Measurements from ENCODE around the gene LTBP1. TPM values are rescaled to one million over a fixed set of nuclear protein-coding genes. Genes with fewer than 3 reads are reported as not detected.

The LTBP1 gene
- total and polyA plus RNA-seq, 2 of the 13 experiments (the other 11 are each of a cell fraction or from before 2014, with no cell fraction given): 0.12 to 0.22 TPM

GRCh38 chr2:33380001-33380609 is 433.4 kb downstream of the LTBP1 start:
- Histone ChIP-seq H2AFZ (ENCODE audit: low read length) (no peak overlapping the region), H3K27ac (ENCODE audit: extremely low read length, insufficient read depth, low read length) (no peak overlapping the region), H3K9ac (ENCODE audit: insufficient read depth, low read depth, low read length) (no peak overlapping the region), H3K9me3 (ENCODE audit: low read length) (no peaks in the 10 kb centered on the region), H4K20me1 (ENCODE audit: insufficient read depth, low read length) (no peaks in the 10 kb centered on the region), H3K27me3 (ENCODE audit: control insufficient read depth in 1 of 2, insufficient read depth in 2 of 2, low read length in 2 of 2) (peaks cover 0 to 11% of the 10 kb centered on the region in 2 experiments; a peak in 2 of 5 replicates), H3K4me1 (ENCODE audit: insufficient read depth, low read length) (no peaks in the 10 kb centered on the region), H3K4me2 (ENCODE audit: low read depth, low read length) (no peak overlapping the region), H3K4me3 (replicated peaks in 1 of 3; ENCODE audit: insufficient read depth in 1 of 3, low read depth in 2 of 3, low read length in 3 of 3) (no peak overlapping the region), H3K36me3 (replicated peaks in 1 of 2; ENCODE audit: control insufficient read depth in 1 of 2, insufficient read depth in 2 of 2, low read length in 2 of 2) (no peaks in the 10 kb centered on the region), H3K79me2 (ENCODE audit: insufficient read depth, low read length) (no peaks in the 10 kb centered on the region)
- in situ Hi-C loops (cut with HindIII; ENCODE audit: extremely low pct_ligation_motif_present, low pct_unique_long_range_greater_than_20kb): no loop called here
- no peak for DNase-seq (ENCODE audit: low spot score)
- ChIA-PET CTCF (ENCODE audit: low intra/inter-chr PET ratio, low total read pairs) (no interaction called here), POLR2A (no interaction called here)
- peak; percentile 28 for FAIRE-seq
- BruUV-seq (replicated peaks): no TSS peak
- intact Hi-C loops (cut with micrococcal nuclease; ENCODE audit: unreplicated experiment): loop anchor here (5.0 kb wide), 1 partner anchor 62 kb away; no protein-coding TSS in a partner anchor
- ATAC-seq: no peak
- 44% methylated on average over 8 of the region's 8 CpGs for WGBS (ENCODE audit: low lambda C conversion rate)
- TF ChIP-seq ZBTB4 (CRISPR knock-in tag; IDR thresholded peaks at IDR 0.05; ENCODE audit: borderline replicate concordance) (no peak), ZNF20 (CRISPR knock-in tag; IDR thresholded peaks at IDR 0.05) (no peak), ZFP37 (CRISPR knock-in tag; IDR thresholded peaks at IDR 0.05; ENCODE audit: borderline replicate concordance) (no peak), NR2F1 (CRISPR knock-in tag; IDR thresholded peaks at IDR 0.05) (no peak), PATZ1 (CRISPR knock-in tag; IDR thresholded peaks at IDR 0.05) (no peak), STAG1 (CRISPR knock-in tag; IDR thresholded peaks at IDR 0.05) (peak; percentile 61), ZNF704 (CRISPR knock-in tag; IDR thresholded peaks at IDR 0.05; ENCODE audit: borderline replicate concordance) (no peak), CBX2 (IDR thresholded peaks at IDR 0.05; ENCODE audit: low read depth, low read length) (no peak), CBX2 (CRISPR knock-in tag; IDR thresholded peaks at IDR 0.05; ENCODE audit: low read depth) (no peak), CREB1 (IDR thresholded peaks at IDR 0.05) (peak; percentile 30; the same call in 1 of the 2 replicates), CREB1 (CRISPR knock-in tag; IDR thresholded peaks at IDR 0.05) (no peak), SMC3 (IDR thresholded peaks at IDR 0.05; ENCODE audit: low read length) (peak; percentile 49; the same call in 1 of the 2 replicates), TBP (CRISPR knock-in tag; IDR thresholded peaks at IDR 0.05) (no peak), DZIP1 (CRISPR knock-in tag; IDR thresholded peaks at IDR 0.05) (no peak), ZNF737 (CRISPR knock-in tag; IDR thresholded peaks at IDR 0.05; ENCODE audit: borderline replicate concordance) (no peak)

All from HepG2 (cell line).